Activated CD4-positive, CD25-positive, alpha-beta regulatory T cell (primary cell): ENCODE measurements around the gene ZBTB7C.

Experiments used
- DNase-seq, 4 experiments: peaks; one replicate each; lab custom pipeline; 2025; lab: John Stamatoyannopoulos, UW

The ZBTB7C gene

DNA sequence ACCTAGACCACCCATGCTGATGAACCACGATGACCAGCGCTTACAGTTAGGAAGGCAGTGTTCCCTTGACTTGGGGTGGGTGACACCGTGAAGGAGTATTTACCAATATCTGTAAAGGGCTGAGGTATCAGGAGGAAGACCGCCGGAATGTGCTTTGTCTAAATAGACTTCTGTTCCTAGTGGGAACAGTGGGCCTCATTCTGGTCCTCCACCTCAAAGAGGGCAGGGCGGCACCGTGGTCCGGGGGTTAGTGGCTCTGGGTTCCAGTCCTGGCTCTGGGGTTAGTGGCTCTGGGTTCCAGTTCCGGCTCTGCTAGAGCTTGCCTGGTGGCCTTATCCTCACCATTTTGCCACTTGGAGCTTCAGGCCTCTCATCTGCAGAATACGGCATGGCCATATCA is 387.2 kb downstream of the ZBTB7C start:
- no peak for DNase-seq

DNA sequence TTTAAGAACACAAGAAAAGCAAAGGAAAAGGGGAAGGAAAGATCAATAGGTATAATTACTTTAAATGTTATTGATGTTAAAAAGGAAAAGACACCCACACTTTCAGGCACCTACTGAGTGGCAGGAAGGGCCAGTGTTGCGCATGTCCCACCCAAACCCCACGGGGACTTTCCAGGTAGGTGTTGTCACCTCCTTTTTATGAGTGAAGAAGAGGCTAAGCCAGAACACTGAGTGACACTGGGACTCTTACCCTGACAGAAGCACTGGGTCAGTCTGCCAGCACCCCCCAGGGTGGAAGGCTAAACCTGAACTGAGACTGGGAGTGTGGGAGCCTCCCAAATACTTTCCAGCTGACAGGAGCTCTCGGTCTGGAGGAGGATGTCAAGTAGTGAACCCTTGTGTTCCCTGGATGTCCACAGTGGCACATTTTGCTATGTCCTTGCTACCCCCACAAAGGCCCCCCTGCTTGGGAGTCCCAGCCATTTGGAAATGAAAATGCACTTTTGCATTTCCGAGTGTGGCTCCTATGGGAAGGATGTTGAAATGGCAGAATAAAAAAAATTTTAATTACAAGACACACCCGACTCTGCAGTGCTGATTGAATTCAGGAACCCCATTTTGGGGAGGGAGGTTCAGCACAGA is 387.8 kb downstream of the ZBTB7C start:
- no peak for DNase-seq

DNA sequence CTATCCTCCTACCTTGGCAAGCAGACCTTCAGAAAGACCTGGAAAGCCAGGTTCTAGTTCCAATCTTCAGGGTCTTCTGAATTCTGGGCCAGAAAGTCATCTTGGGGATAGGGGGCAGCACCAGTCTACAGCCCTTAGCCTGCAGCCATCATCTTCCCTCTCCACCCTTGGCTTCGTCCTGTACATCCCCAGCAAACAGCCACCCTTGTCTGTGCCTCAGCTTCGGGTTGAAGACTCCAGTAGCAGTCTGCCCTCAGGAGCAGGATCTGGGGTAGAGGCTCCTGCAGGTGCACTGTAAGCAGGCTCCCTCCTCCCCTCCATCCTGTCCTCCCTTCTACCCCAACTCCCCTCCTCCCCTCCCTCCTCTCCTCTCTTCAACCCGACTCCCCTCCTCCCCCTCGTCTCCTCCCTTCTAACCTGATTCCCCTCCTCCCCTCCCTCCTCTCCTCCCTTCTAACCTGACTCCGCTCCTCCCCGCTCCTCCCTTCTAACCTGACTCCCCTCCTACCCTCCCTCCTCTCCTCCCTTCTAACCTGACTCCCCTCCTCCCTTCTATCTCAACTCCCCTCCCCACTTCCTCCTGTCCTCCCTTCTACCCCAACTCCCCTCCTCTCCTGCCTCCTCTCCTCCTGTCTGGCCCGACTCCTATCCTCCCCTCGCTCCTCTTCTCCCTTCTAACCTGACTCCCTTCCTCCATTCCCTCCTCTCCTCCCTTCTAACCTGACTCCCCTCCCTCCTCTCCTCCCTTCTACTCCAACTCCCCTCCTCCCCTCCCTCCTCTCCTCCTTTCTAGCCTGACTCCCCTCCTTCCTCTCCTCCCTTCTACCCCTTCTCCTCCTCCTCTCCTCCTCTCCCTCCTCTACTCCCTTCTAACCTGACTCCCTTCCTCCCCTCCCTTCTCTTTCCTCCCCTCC is 388.6 kb downstream of the ZBTB7C start:
- DNase-seq = no peak

DNA sequence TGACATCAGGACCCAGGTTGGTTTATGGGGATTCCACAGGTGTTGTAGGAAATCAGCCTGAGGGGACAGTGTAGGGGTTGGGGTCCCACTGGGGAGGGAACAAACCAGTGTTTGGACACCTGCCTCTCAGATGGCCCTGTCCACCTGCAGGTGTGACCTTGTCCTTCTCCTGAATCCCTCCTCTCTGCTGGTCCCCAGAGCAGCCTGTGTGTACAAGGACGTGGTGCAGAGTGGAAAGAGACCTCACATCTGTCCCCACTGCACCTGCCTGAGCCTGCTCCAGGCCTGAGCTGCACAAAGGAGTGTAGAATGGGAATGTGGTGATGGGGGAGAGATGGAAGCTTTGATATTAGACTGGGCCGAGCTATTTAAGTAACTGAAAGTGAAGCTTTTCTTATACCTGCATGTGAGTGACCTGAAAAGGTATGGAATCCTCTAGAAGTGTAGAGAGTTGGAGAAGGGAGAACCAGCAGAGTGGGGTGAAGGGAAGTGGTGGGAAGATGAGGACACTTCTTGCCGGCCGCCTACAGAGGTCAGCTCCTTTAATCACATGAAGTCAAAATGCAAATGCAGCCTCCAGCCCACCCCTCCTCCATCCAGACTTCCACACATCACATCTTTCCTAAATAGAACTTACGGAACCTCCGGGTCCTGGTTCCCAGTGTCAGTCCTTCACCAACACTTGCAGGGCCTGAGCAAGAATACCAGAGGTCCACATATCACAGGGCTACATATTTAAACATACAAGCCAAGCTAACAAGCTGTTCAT is 389.4 kb downstream of the ZBTB7C start:
- DNase-seq = no peak

DNA sequence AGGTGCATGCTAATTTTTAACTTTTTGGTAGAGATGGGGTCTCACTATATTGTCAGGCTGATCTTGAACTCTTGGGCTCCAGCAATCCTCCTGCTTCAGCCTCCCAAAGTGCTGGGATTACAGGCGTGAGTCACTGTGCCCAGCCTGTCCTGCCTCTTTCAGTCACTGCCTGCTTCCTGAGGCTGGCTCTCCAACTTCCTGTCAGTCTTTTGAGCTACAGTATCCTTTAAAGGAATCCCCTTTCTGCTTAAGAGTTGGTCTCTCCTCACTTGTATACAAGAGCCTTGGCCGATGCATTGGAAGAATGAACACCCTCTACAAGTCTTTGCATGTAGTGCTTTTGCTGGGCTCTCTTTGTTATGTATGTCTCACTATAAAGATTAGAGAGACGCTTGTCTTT is 390.3 kb downstream of the ZBTB7C start:
- no peak for DNase-seq

DNA sequence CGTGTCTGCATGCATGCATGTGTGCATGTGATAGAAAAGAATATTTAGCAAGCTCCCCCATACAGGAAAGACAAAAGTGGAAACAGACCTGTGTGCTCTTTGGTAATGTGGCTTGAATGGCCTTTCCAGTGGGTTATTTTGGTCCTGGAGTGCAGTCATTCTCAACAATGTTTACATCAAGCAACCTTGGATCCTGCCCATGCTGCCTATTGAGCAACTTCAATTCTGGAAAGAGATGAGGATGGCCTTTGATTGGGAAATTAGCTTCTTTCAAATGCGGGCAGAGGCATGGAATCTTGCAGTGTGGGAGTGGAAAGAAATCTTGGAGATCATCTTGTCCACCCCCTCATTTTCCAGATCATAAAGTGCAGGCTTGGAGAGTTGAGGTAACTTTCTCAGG is 391.5 kb downstream of the ZBTB7C start:
- DNase-seq = no peak

DNA sequence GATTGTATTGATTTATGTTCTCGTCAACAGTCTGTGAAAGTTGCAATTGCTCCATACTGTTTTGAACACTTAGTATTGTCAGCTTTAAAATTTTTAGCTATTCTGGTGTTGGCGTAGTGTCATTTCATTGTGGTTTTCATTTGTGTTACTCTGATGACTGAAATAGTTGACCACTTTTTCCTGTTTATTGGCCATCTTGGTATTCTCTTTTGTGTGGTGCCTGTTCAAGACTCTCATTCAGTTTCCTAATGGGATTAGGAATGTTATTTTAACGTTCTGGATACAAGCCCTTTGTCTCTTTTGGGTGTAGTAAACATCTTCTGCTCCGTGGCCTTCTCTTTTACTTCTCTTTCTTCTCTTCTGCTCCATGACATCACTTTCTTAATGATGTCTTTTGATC is 396.0 kb downstream of the ZBTB7C start:
- DNase-seq = no peak

DNA sequence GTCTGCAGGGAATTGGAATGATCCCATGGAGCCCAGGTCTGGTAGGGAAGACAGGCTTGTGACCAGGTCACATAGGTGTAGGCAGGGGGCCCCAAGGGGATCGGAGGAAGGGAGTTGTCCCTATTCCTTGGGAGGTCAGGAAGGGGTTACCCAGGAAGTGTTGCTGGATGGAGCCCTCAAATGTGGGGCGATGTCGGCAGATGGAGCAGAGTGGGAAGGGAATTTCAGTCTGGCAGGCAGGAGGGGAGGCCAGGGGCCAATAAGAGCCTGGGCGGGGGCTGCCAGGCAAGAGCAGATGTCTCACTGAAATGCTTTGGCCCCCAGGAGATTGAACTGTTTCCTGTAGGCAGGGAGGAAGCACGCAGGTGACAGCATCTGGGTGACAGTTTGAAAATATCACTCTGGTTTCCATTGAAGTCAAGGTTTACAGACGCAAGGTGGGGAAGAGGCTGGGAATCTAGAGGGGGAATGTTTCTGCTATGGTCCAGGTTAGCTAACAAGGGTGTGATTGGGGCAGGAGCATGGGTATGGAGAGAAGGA is 397.2 kb downstream of the ZBTB7C start:
- no peak for DNase-seq

DNA sequence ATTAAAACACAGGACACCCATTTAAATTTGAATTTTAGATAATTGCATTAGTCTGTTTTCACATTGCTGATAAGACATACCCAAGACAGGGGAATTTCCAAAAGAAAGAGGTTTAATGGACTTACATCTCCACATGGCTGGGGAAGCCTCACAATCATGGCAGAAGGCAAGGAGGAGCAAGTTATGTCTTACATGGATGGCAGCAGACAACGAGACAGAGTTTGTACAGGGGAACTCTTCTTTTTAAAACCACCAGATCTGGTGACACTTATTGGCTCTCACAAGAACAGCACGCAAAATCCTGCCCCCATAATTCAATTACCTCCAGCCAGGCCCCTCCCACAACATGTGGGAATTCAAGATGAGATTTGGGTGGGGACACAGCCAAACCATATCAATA is 398.9 kb downstream of the ZBTB7C start:
- no peak for DNase-seq

DNA sequence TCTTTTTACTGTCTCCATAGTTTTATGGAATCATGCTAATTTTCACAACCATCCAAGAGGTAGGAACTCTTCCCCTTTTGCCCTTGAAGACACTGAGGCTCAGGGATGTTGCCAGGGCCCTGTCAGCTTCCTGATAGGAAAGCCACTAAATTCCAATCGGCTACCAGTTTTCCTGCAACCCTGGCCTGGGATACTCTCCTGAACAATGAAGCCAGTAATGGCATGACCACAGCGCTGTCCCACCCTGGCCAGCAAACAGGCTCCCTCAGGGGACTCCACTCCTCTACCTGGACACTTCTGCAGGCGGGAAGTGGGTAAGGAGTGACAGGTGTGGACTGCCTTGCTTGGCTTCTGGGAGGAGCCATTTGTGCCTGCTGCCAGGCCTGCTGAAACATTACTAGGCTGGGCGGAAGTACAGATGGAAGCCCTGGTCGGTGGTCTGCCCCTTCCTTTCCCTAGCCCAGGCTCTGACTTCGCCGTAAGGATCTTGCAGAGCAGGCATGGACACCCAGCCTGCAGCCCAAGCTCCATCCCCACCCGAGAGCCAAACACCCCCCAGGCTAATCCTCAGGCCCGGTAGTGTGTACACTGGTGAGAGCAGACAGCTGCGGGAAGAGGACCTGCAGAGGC is 400.0 kb downstream of the ZBTB7C start:
- no peak for DNase-seq

DNA sequence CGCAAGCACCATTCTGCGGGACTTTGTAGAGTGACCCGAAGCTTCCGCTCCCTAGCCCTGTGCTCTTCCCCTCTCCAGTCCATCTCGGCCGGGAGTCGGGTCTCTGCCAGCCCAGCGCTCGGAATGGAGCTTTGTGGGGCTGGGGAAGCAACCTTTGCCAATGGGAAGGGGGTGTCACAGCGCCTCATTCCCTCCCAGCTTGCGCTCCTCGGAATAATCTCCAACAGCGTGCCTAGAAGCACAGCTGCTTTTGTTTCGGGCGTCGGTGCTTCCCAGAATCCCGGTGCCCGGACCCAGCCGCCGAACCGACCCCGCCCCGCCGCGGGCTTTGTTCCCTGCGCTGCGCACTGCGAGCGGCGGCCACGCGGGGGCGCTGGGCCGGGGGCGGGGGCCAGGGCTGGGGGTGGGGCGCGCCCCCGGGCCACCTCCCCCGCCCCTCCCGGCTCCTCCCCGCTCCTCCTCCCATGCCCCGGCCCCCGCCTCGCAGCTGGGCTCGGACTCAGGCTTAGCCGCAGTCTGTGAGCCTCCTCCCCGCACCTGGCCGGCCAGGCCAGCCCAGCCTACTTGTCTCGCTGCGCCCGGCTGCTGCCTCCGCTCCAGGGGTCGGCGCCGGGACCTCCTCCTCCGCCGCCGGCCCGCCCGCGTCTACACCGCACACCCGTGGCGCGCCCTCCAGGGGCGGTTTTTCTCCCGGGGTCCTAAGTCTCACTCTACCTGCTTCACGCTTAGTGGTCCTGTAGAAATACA is 401.1 kb downstream of the ZBTB7C start:
- DNase-seq = peak in 1 of 4 experiments; percentile 9

DNA sequence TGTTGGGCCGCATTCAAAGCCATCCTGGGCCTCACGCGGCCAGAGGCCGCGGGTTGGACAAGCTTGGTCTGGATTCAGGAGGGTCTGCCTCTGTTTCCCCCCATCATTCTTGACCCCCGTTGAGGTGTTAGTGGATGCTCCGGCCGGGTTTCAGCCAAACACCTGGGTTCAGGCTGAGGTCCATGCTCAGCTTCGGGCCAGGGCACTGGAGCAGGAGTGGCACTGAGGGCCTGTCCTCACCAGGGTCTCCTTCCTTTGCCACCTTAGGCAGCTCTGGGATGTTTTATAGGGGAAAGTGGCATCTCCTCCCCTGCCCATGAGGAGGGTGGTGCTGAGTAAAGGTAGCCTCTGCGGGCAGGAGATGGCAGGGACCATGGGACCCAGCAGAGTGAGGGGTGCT is 401.8 kb downstream of the ZBTB7C start:
- no peak for DNase-seq

DNA sequence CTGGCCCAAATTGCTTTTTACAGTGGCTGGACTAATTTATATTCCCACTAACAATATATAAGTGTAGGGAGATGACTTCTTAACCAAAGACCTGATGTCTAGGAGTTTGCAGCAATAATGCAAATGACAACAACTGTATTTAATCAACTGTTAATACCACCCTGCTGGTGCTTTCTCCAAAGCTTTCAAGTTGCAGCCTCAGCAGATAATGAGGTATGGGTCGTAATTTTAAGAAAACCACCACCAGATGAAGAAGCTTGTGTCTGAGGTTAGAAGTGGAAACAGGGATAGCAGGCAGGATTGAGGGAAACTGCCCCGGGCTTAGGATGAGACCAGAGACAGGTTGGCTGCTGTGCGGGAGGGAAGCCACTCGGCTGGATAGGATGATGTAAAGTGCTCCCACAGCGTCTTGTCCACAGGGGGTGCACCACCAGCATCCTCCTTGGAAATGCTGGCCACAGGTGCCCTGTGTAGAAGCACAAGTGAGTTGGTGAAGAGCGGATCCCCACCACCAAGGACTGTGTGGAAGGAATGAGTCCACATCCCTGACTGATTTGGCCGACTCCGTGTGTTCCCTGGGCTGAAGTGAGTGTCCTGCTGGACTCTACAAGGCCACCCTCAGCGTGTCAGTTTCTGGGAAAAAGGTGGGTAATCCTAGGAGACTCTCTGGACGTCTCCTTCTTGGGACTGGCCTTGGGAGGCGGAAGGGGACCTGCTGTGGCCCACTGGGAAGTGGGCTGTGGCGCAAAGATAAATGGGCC is 402.6 kb downstream of the ZBTB7C start:
- DNase-seq = no peak

DNA sequence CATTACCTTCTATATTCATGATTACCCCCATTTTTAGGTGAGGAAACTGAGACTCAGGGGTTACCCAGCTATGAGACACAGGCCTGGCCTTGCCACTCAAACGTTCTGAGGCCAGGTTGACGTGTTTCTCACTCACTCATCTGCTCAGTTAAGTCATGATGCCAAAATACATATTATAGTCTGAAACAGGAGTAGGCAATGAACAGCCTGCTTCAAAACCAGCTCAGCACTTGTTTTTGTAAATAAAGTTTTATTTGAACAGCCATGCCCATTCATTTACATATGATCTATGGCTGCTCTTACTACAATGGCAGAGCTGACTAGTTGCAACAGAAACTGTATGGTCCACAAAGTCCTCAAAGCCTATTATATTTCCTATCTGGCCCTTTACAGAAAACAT is 404.6 kb downstream of the ZBTB7C start:
- DNase-seq = no peak

DNA sequence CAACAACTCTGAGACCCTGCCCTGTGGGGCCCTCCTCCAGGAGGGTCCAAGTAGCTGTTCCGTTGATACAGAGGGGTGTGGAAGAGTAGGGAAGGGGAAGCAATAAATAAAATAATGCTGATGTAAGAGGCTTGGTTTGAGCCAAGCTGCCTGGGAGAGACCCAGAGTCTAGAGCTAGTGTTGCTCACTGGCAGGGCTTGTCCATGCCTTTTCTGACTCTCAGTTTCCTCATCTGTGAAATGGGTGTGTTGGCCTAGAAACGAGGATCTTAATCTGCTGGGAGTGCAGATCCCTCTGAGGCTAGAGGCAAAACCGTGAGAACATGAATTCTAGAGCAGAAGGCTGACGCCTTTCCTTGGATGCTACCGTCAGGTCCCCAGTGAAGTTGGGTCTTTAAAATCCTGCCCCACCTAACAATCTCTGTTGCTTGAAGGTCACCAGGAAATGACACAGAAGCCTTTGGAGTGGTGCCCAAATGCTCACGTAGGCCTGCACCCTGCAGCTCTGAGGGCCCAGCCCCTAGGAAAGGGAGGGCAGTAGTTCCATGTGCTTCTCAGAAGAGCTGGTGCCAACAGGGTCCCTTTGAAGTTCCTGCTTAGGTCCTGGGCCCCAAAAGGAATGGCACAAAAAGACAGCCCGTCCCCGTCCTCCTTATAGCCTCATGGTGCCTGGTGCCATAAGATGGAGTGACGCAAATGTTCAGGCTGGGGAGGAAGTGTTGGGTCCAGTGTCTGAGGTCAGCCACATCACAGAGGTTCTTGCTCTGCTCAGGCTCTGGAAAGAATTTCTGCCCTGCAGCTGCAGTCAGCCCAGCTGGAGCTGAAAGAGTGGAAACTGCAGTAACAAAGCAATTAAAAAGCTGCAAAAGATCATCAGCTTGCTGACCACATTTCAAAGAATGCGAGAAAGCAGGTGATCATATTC is 405.5 kb downstream of the ZBTB7C start:
- no peak for DNase-seq

DNA sequence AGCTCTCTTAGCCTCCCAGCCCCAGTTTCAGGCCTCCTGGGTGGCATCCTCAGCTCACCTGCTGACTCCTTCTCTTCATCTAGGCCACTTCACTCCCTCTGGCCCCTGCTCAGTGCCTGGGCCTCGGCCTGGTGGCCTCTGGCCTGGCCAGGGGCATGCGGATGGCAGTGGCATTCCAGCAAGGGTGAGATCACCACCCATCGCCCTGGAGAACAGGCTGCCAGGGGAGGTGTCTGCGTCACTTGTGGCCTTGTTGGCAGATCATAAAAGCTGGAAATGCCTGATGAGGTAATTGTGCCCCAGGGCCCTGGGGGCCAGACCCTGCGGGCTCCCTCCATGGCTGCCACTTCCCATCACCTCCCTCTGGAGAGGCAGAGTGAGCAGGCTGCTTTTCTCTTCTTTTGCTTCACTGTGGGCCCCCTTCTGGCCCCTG is 406.2 kb downstream of the ZBTB7C start:
- no peak for DNase-seq

DNA sequence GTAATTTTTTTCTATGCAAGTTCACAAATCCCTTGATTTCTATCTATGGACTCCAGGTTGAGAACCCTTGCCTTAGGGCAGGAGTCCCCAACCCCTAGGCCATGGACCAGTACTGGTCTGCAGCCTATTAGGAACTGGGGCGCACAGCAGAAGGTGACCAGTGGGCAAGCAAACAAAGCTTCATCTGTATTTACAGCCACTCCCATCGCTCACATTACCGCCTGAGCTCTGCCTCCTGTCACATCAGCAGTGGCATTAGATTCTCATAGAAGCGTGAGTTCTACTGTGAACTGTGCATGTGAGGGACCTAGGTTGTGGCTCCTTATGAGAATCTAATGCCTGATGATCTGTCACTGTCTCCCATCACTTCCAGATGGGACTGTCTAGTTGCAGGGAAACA is 408.5 kb downstream of the ZBTB7C start:
- DNase-seq = no peak

DNA sequence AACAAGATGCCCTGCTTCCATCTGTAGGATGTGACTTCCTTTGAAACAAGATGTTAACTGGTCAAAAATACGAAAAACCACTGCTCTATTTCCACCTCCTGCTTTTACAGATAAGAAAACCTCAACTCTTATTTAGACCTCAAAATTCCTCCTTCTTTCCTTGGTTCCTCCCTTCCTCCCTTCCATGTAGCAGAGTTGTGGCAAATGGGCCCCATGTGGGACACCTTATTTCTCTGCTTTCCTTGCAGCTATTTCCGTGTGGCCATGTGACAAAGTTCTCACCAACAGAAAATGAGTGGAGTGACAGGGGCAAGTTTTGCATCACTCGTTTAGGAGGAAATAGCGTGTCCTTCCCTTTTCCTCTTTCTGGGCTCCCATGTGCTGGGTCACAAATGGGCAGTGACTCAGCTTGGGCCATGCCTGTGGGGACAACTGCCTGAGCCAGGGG is 409.4 kb downstream of the ZBTB7C start:
- no peak for DNase-seq

DNA sequence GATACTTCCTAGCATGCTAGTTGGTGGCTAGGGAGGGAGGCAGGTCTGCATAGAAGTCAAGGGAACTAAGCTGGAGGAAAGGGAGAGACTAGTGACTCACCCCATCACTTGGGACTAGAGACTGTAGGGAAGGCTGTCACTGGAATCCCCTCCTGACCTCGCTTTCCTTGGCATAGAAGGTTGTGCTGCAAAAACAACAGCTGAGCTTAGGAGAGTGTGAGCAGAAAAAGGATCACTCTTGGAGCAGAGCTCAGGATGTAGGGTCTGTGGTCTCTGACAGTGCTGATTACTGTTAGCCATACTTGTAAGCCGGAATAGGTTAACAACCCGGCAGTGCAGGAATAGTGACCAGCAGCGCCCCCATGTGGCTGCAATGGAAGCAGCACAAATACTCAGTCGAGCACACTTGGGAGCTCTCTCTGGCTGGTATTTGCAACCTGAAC is 411.8 kb downstream of the ZBTB7C start:
- DNase-seq = no peak
